HEK293 (cell line): ENCODE results near the gene SIRT7.
A peak's percentile ranks its signal among the peaks of the same experiment; 100 is the strongest.

Source experiments
- CTCF ChIA-PET: fragments of 350-600 bp; formaldehyde crosslinking; extraction: SDS; loops from one replicate; lab custom pipeline; 2021; ENCODE audit warnings: antibody characterized with exemption; lab: Yijun Ruan, JAX
- POLR2A ChIA-PET: fragments of 300-600 bp; formaldehyde crosslinking; extraction: SDS; loops from one replicate; lab custom pipeline; 2020; ENCODE audit warnings: antibody characterized with exemption, inconsistent platforms; lab: Yijun Ruan, JAX
- H3K27ac ChIP-seq: fragments of 200-500 bp; sonication (Bioruptor generic); 2 replicates; pipeline ENCODE4 v1.5.1; 2014; ENCODE audit warnings: low read depth, low read length, control low read depth, inconsistent platforms; ENCODE audit errors: extremely low read depth
- H3K36me3 ChIP-seq, 2 experiments: fragments of 200-500 bp in 1 of 2; sonication (Bioruptor generic) in 1 of 2; 1 replicate in 1 of 2; 2 replicates in 1 of 2; pipeline ENCODE4 v1.5.1; 2014 to 2017; ENCODE audit warnings: inconsistent platforms in 2 of 2, low read length in 2 of 2; ENCODE audit not compliant: control insufficient read depth in 2 of 2, insufficient read depth in 1 of 2
- H3K4me1 ChIP-seq: fragments of 200-500 bp; sonication (Bioruptor generic); 2 replicates; pipeline ENCODE4 v1.5.1; 2014; ENCODE audit warnings: mild to moderate bottlenecking, low read length, inconsistent platforms; ENCODE audit not compliant: control insufficient read depth, insufficient read depth
- H3K4me3 ChIP-seq: 2 replicates; pipeline ENCODE4 v1.5.1; 2011; ENCODE audit warnings: low read depth, mild to moderate bottlenecking, control low read depth, low read length, moderate library complexity
- H3K9me3 ChIP-seq: fragments of 200-500 bp; sonication (Bioruptor generic); 2 replicates; pipeline ENCODE4 v1.5.1; 2014; ENCODE audit warnings: low read depth, low read length, inconsistent platforms; ENCODE audit not compliant: control insufficient read depth, insufficient read depth
- BCL11B ChIP-seq: fragments of 450-650 bp; formaldehyde crosslinking; IDR thresholded peaks from 2 replicates; pipeline ENCODE4 v1.5.1; 2016; ENCODE audit warnings: low read depth, missing biosample characterization, missing genetic modification characterization
- GLIS1 ChIP-seq: fragments of 450-650 bp; formaldehyde crosslinking; IDR thresholded peaks from 2 replicates; pipeline ENCODE4 v1.5.1; 2016; ENCODE audit warnings: missing biosample characterization, missing genetic modification characterization
- HIC1 ChIP-seq: fragments of 450-650 bp; formaldehyde crosslinking; IDR thresholded peaks from 2 replicates; pipeline ENCODE4 v1.5.1; 2016; ENCODE audit warnings: missing biosample characterization, missing genetic modification characterization
- SCRT2 ChIP-seq: fragments of 450-650 bp; formaldehyde crosslinking; IDR thresholded peaks from 2 replicates; pipeline ENCODE4 v1.5.1; 2016; ENCODE audit warnings: missing biosample characterization, missing genetic modification characterization
- ZNF133 ChIP-seq: fragments of 450-650 bp; formaldehyde crosslinking; IDR thresholded peaks from 2 replicates; pipeline ENCODE4 v1.5.1; 2016; ENCODE audit warnings: missing biosample characterization, missing genetic modification characterization
- ZNF26 ChIP-seq: fragments of 450-650 bp; formaldehyde crosslinking; IDR thresholded peaks from 2 replicates; pipeline ENCODE4 v1.5.1; 2016; ENCODE audit warnings: missing biosample characterization, missing genetic modification characterization
- ZNF548 ChIP-seq: fragments of 450-650 bp; formaldehyde crosslinking; IDR thresholded peaks from 2 replicates; pipeline ENCODE4 v1.5.1; 2016; ENCODE audit warnings: missing biosample characterization, missing genetic modification characterization
- ZNF549 ChIP-seq: fragments of 450-650 bp; IDR thresholded peaks from 2 replicates; pipeline ENCODE4 v1.5.1; 2018; ENCODE audit warnings: missing biosample characterization, missing genetic modification characterization, mild to moderate bottlenecking, inconsistent platforms, moderate library complexity
- ZNF596 ChIP-seq: fragments of 450-650 bp; IDR thresholded peaks from 2 replicates; pipeline ENCODE4 v1.5.0; 2018; ENCODE audit warnings: missing biosample characterization, mild to moderate bottlenecking, missing genetic modification characterization, moderate library complexity
- ZNF629 ChIP-seq: fragments of 450-650 bp; formaldehyde crosslinking; IDR thresholded peaks from 2 replicates; pipeline ENCODE4 v1.5.1; 2017; ENCODE audit warnings: missing biosample characterization, missing genetic modification characterization
- TF ChIP-seq, protein P1 (sequence below): fragments of 450-650 bp; formaldehyde crosslinking; IDR thresholded peaks from 2 replicates; pipeline ENCODE4 v1.5.1; 2016; ENCODE audit warnings: missing biosample characterization, missing genetic modification characterization, low read depth
- TF ChIP-seq, protein P2 (sequence below): fragments of 450-650 bp; formaldehyde crosslinking; IDR thresholded peaks from 2 replicates; pipeline ENCODE4 v1.5.1; 2016; ENCODE audit warnings: missing biosample characterization, missing genetic modification characterization
- TF ChIP-seq, protein P3 (sequence below): fragments of 450-650 bp; formaldehyde crosslinking; IDR thresholded peaks from 2 replicates; pipeline ENCODE4 v1.5.1; 2016; ENCODE audit warnings: missing biosample characterization, missing genetic modification characterization

The SIRT7 gene

GRCh38 chr17:81885454-81885853, 32.5 kb downstream of the SIRT7 start:
- CTCF ChIA-PET: interaction anchor here (0.6 to 1.5 kb wide), 2 partner anchors 16 to 17 kb away, joined by 3 read pairs; no protein-coding TSS in a partner anchor
- no peaks in the 10 kb centered on the region for H3K9me3 ChIP-seq
- TF ChIP-seq GLIS1 (tag by site-specific recombination) (0 out of 2 replicates have a peak, but pooled peaks have one; percentile 25), ZNF596 (tag by site-specific recombination) (no peak), ZNF133 (tag by site-specific recombination) (no peak), ZNF549 (tag by site-specific recombination) (no peak), ZNF26 (tag by site-specific recombination) (no peak), SCRT2 (tag by site-specific recombination) (peak; percentile 72), BCL11B (no peak), ZNF629 (peak; percentile 39; the same call in 1 of the 2 replicates)
- TF ChIP-seq, protein P1, sequence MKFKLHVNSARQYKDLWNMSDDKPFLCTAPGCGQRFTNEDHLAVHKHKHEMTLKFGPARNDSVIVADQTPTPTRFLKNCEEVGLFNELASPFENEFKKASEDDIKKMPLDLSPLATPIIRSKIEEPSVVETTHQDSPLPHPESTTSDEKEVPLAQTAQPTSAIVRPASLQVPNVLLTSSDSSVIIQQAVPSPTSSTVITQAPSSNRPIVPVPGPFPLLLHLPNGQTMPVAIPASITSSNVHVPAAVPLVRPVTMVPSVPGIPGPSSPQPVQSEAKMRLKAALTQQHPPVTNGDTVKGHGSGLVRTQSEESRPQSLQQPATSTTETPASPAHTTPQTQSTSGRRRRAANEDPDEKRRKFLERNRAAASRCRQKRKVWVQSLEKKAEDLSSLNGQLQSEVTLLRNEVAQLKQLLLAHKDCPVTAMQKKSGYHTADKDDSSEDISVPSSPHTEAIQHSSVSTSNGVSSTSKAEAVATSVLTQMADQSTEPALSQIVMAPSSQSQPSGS (tag by site-specific recombination): peak; percentile 67; the same call in 1 of the 2 replicates
- TF ChIP-seq, protein P2, sequence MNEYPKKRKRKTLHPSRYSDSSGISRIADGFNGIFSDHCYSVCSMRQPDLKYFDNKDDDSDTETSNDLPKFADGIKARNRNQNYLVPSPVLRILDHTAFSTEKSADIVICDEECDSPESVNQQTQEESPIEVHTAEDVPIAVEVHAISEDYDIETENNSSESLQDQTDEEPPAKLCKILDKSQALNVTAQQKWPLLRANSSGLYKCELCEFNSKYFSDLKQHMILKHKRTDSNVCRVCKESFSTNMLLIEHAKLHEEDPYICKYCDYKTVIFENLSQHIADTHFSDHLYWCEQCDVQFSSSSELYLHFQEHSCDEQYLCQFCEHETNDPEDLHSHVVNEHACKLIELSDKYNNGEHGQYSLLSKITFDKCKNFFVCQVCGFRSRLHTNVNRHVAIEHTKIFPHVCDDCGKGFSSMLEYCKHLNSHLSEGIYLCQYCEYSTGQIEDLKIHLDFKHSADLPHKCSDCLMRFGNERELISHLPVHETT: no peak
- TF ChIP-seq, protein P3, sequence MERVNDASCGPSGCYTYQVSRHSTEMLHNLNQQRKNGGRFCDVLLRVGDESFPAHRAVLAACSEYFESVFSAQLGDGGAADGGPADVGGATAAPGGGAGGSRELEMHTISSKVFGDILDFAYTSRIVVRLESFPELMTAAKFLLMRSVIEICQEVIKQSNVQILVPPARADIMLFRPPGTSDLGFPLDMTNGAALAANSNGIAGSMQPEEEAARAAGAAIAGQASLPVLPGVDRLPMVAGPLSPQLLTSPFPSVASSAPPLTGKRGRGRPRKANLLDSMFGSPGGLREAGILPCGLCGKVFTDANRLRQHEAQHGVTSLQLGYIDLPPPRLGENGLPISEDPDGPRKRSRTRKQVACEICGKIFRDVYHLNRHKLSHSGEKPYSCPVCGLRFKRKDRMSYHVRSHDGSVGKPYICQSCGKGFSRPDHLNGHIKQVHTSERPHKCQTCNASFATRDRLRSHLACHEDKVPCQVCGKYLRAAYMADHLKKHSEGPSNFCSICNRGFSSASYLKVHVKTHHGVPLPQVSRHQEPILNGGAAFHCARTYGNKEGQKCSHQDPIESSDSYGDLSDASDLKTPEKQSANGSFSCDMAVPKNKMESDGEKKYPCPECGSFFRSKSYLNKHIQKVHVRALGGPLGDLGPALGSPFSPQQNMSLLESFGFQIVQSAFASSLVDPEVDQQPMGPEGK (tag by site-specific recombination): peak; percentile 45; the same call in 1 of the 2 replicates
- TF ChIP-seq, all 188 proteins: peak for 5
- Histone ChIP-seq H3K4me1 (peaks cover 5% of the 10 kb centered on the region; the same call in 1 of the 2 replicates), H3K36me3 (peaks cover 75 to 90% of the 10 kb centered on the region in 2 experiments), H3K4me3 (no peak overlapping the region), H3K27ac (no peak overlapping the region)
- POLR2A ChIA-PET: interaction anchor here (1.0 to 3.6 kb wide), 5 partner anchors 9 to 182 kb away, joined by 3 to 17 read pairs (median 5); partner anchors contain the start of gene MRPL12

DNA sequence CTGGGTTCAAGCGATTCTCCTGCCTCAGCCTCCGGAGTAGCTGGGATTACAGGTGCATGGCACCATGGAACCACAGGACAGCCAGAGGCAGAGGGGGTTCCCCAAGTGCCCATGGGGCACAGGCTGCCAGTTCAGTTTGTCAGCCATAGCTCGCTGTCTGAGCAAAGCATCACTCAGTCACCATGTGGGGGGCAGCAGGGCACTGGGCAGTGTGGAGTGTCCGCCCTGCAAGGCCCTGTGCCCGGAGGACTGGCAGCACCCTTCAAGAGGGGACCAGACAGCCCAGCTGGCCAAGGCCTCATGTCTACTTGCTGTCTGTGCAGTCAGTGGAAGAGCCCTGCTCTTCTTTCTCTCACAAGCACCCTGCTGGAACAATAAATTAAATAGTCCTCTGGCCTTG, 33.0 kb downstream of the SIRT7 start:
- no peak overlapping the region for H3K4me3 ChIP-seq
- no peak overlapping the region for H3K27ac ChIP-seq
- POLR2A ChIA-PET: interaction anchor here (0.9 to 3.6 kb wide), 5 partner anchors 9 to 181 kb away, joined by 3 to 17 read pairs (median 4); partner anchors contain the start of gene MRPL12
- H3K36me3 ChIP-seq: peaks cover 80 to 90% of the 10 kb centered on the region in 2 experiments
- H3K4me1 ChIP-seq: peaks cover 4% of the 10 kb centered on the region; the same call in 1 of the 2 replicates
- CTCF ChIA-PET: interaction anchor here (1.5 kb wide), 1 partner anchor 16 kb away, joined by 3 read pairs; no protein-coding TSS in a partner anchor
- no peaks in the 10 kb centered on the region for H3K9me3 ChIP-seq
- TF ChIP-seq ZNF548 (no peak), HIC1 (peak; percentile 45; the same call in 1 of the 2 replicates)
